ENCODE measurements around the gene SORCS2. TPM values are rescaled to one million over a fixed set of nuclear protein-coding genes. Genes with fewer than 3 reads are reported as not detected.

SORCS2 gene
- total and polyA plus RNA-seq, 2 donors (not counting 1 experiment from before 2014, with no cell fraction given) = not detected

GRCh38 chr4:7379719-7380118, 187.4 kb downstream of the SORCS2 start:
- TF ChIP-seq CTCF (IDR thresholded peaks at IDR 0.05) (no peak), EZH2 (IDR thresholded peaks at IDR 0.05; ENCODE audit: borderline replicate concordance, insufficient read depth, low read depth, low read length, poor library complexity, severe bottlenecking) (no peak)
- Histone ChIP-seq H3K27ac (ENCODE audit: low read length in 2 of 2) (no peak overlapping the region), H3K79me2 (ENCODE audit: control insufficient read depth, insufficient read depth, low read length) (no peaks in the 10 kb centered on the region), H4K20me1 (ENCODE audit: control insufficient read depth, insufficient read depth, low read length, poor library complexity, severe bottlenecking) (no peaks in the 10 kb centered on the region), H3K4me3 (ENCODE audit: control extremely low read depth in 1 of 5, extremely low read depth in 1 of 5, insufficient read depth in 1 of 5, low read depth in 2 of 5, low read length in 4 of 5) (no peak overlapping the region), H2AFZ (ENCODE audit: insufficient read depth, low read depth, low read length, poor library complexity, severe bottlenecking) (no peak overlapping the region), H3K9me3 (ENCODE audit: control extremely low read depth in 1 of 3, control insufficient read depth in 2 of 3, insufficient read depth in 1 of 3, low read length in 2 of 3) (peaks cover 0 to 16% (median 0%) of the 10 kb centered on the region in 3 donors), H3K4me1 (ENCODE audit: control insufficient read depth in 2 of 2, insufficient read depth in 2 of 2, low read length in 2 of 2) (no peaks in the 10 kb centered on the region), H3K36me3 (replicated peaks in 1 of 2; ENCODE audit: control extremely low read depth in 1 of 2, control insufficient read depth in 1 of 2, extremely low read depth in 1 of 2, insufficient read depth in 2 of 2, low read length in 1 of 2) (no peaks in the 10 kb centered on the region), H3K27me3 (replicated peaks in 1 of 4; ENCODE audit: control extremely low read depth in 1 of 4, control insufficient read depth in 3 of 4, insufficient read depth in 4 of 4, low read length in 3 of 4) (peaks cover 0 to 6% (median 0%) of the 10 kb centered on the region in 4 experiments), H3K9ac (ENCODE audit: low read length) (no peak overlapping the region), H3K4me2 (replicated peaks; ENCODE audit: low read depth, low read length, poor library complexity, severe bottlenecking) (no peak overlapping the region)
- Mint-ChIP-seq H3K27ac (no peak overlapping the region), H3K4me3 (no peak overlapping the region), H3K27me3 (peaks cover 4% of the 10 kb centered on the region), H3K4me1 (no peaks in the 10 kb centered on the region), H3K9me3 (ENCODE audit: insufficient read depth) (peaks cover 2% of the 10 kb centered on the region)
- 68% methylated on average over 5 of the region's 6 CpGs for WGBS (ENCODE audit: insufficient coverage)
- DNase-seq = no peak
- ChIA-PET POLR2A (no interaction called here), CTCF (no interaction called here)
- intact Hi-C loops (cut with micrococcal nuclease) = no loop called here
- no peak for ATAC-seq (ENCODE audit: low read depth)

GRCh38 chr4:7381221-7381889, 189.0 kb downstream of the SORCS2 start:
- H3K36me3 ChIP-seq (replicated peaks in 1 of 2; ENCODE audit: control extremely low read depth in 1 of 2, control insufficient read depth in 1 of 2, extremely low read depth in 1 of 2, insufficient read depth in 2 of 2, low read length in 1 of 2) = no peaks in the 10 kb centered on the region
- WGBS (ENCODE audit: insufficient coverage) = 70% methylated on average over 7 of the region's 9 CpGs

More at GRCh38 chr4:7381221-7381889, 189.0 kb downstream of the SORCS2 start:
- DNase-seq (no peak), ATAC-seq (ENCODE audit: low read depth) (no peak)
- Histone ChIP-seq H3K9ac (ENCODE audit: low read length) (no peak overlapping the region), H3K27me3 (replicated peaks in 1 of 4; ENCODE audit: control extremely low read depth in 1 of 4, control insufficient read depth in 3 of 4, insufficient read depth in 4 of 4, low read length in 3 of 4) (peaks cover 0 to 6% (median 0%) of the 10 kb centered on the region in 4 experiments), H3K4me2 (replicated peaks; ENCODE audit: low read depth, low read length, poor library complexity, severe bottlenecking) (no peak overlapping the region), H3K4me3 (ENCODE audit: control extremely low read depth in 1 of 5, extremely low read depth in 1 of 5, insufficient read depth in 1 of 5, low read depth in 2 of 5, low read length in 4 of 5) (no peak overlapping the region), H3K79me2 (ENCODE audit: control insufficient read depth, insufficient read depth, low read length) (no peaks in the 10 kb centered on the region), H3K9me3 (ENCODE audit: control extremely low read depth in 1 of 3, control insufficient read depth in 2 of 3, insufficient read depth in 1 of 3, low read length in 2 of 3) (peaks cover 0 to 23% (median 0%) of the 10 kb centered on the region in 3 donors), H2AFZ (ENCODE audit: insufficient read depth, low read depth, low read length, poor library complexity, severe bottlenecking) (no peak overlapping the region), H3K4me1 (ENCODE audit: control insufficient read depth in 2 of 2, insufficient read depth in 2 of 2, low read length in 2 of 2) (no peaks in the 10 kb centered on the region), H4K20me1 (ENCODE audit: control insufficient read depth, insufficient read depth, low read length, poor library complexity, severe bottlenecking) (no peaks in the 10 kb centered on the region), H3K27ac (ENCODE audit: low read length in 2 of 2) (no peak overlapping the region)
- ChIA-PET CTCF (no interaction called here), POLR2A (no interaction called here)
- H3K4me3 Mint-ChIP-seq = no peak overlapping the region
- H3K27ac Mint-ChIP-seq = no peak overlapping the region
- intact Hi-C loops (cut with micrococcal nuclease) = no loop called here
- TF ChIP-seq CTCF (IDR thresholded peaks at IDR 0.05) = no peak
- no peak for TF ChIP-seq EZH2 (IDR thresholded peaks at IDR 0.05; ENCODE audit: borderline replicate concordance, insufficient read depth, low read depth, low read length, poor library complexity, severe bottlenecking)
- H3K27me3 Mint-ChIP-seq = peaks cover 4% of the 10 kb centered on the region
- peaks cover 2% of the 10 kb centered on the region for H3K9me3 Mint-ChIP-seq (ENCODE audit: insufficient read depth)
- no peaks in the 10 kb centered on the region for H3K4me1 Mint-ChIP-seq
